H1 (cell line): ENCODE measurements around the gene CDC42EP1. TPM values are rescaled to one million over a fixed set of nuclear protein-coding genes. Genes with fewer than 3 reads are reported as not detected.
A peak's percentile ranks its signal among the peaks of the same experiment; 100 is the strongest.

Source experiments
- CTCF ChIA-PET: fragments of 300-600 bp; sonication (Branson Sonifier 250); formaldehyde crosslinking; loops from one replicate; lab custom pipeline; 2021; ENCODE audit not compliant: partially characterized antibody; lab: Charles Lee
- POLR2A ChIA-PET: fragments of 300-600 bp; sonication (Branson Sonifier 250); formaldehyde crosslinking; loops from one replicate; lab custom pipeline; 2021; ENCODE audit warnings: inconsistent platforms; ENCODE audit not compliant: partially characterized antibody; lab: Charles Lee
- DNase-seq, 2 experiments: peaks; one replicate each; pipeline versions ENCODE4 v3.0.0 to v3.0.0-alpha.2; 2010 to 2022; ENCODE audit warnings: low spot score in 2 of 2, low read depth in 1 of 2, mixed read lengths in 1 of 2
- FAIRE-seq: peaks from 2 replicates; lab custom pipeline; 2011; peaks lifted over from hg19 to GRCh38; lab: Jason Lieb, UNC
- H2AFZ ChIP-seq: 2 replicates; pipeline ENCODE4 v1.8.1; 2012; ENCODE audit warnings: low read length, inconsistent platforms
- H2AK5ac ChIP-seq: 2 replicates; pipeline ENCODE4 v1.6.1; 2013; ENCODE audit warnings: low read depth, low read length
- H2BK120ac ChIP-seq: replicated peaks from 2 replicates; pipeline ENCODE3; 2013; ENCODE audit warnings: low read depth, low read length, inconsistent platforms
- H2BK12ac ChIP-seq: 2 replicates; pipeline ENCODE4 v1.6.1; 2013; ENCODE audit warnings: low read depth, low read length
- H2BK15ac ChIP-seq: 2 replicates; pipeline ENCODE4 v1.6.1; 2013; ENCODE audit warnings: low read length
- H2BK20ac ChIP-seq: 2 replicates; pipeline ENCODE4 v1.6.1; 2013; ENCODE audit warnings: low read length
- H2BK5ac ChIP-seq: 2 replicates; pipeline ENCODE4 v1.6.1; 2013; ENCODE audit warnings: low read depth, low read length
- H3K14ac ChIP-seq: 2 replicates; pipeline ENCODE4 v1.6.1; 2013; ENCODE audit warnings: inconsistent platforms; ENCODE audit not compliant: insufficient read length
- H3K18ac ChIP-seq: 2 replicates; pipeline ENCODE4 v1.6.1; 2013; ENCODE audit warnings: low read length; ENCODE audit errors: extremely low read depth
- H3K23ac ChIP-seq: 2 replicates; pipeline ENCODE4 v1.6.1; 2013; ENCODE audit warnings: inconsistent platforms; ENCODE audit not compliant: insufficient read length
- H3K23me2 ChIP-seq: 2 replicates; pipeline ENCODE4 v1.6.1; 2013; ENCODE audit warnings: low read depth, low read length
- H3K27ac ChIP-seq: 2 replicates; pipeline ENCODE4 v1.6.1; 2011; ENCODE audit warnings: low read depth, low read length, inconsistent platforms
- H3K27me3 ChIP-seq, 4 experiments: replicated peaks in 1 of 4; 1 replicate in 1 of 4; 2 replicates in 3 of 4; pipeline versions ENCODE4 v1.6.1 to v1.8.1; 2011 to 2013; ENCODE audit warnings: low read length in 3 of 4, mild to moderate bottlenecking in 3 of 4, inconsistent platforms in 2 of 4, mixed read lengths in 2 of 4, moderate library complexity in 1 of 4; ENCODE audit not compliant: control insufficient read depth in 3 of 4, insufficient read depth in 3 of 4; ENCODE audit errors: extremely low read depth in 1 of 4
- H3K36me3 ChIP-seq, 4 experiments: 2 replicates each; pipeline versions ENCODE4 v1.6.1 to v1.8.1; 2011 to 2013; ENCODE audit warnings: mild to moderate bottlenecking in 4 of 4, low read length in 3 of 4, moderate library complexity in 2 of 4, control low read depth in 1 of 4, inconsistent platforms in 1 of 4; ENCODE audit not compliant: insufficient read depth in 4 of 4, control insufficient read depth in 2 of 4
- H3K4ac ChIP-seq: replicated peaks from 2 replicates; pipeline ENCODE3; 2013; ENCODE audit warnings: low read length, low read depth, mixed read lengths, inconsistent platforms; ENCODE audit not compliant: insufficient read length
- H3K4me1 ChIP-seq, 4 experiments: replicated peaks in 1 of 4; 1 replicate in 1 of 4; 2 replicates in 3 of 4; pipeline versions ENCODE4 v1.6.1 to v1.8.1; 2011 to 2013; ENCODE audit warnings: low read length in 3 of 4, inconsistent platforms in 2 of 4, mixed read lengths in 1 of 4; ENCODE audit not compliant: insufficient read depth in 4 of 4, control insufficient read depth in 3 of 4
- H3K4me2 ChIP-seq, 2 experiments: 2 replicates each; pipeline versions ENCODE4 v1.6.1 to v1.8.1; 2011 to 2013; ENCODE audit warnings: low read depth in 2 of 2, low read length in 2 of 2, control low read depth in 1 of 2, inconsistent platforms in 1 of 2, mild to moderate bottlenecking in 1 of 2; ENCODE audit not compliant: insufficient read depth in 1 of 2
- H3K4me3 ChIP-seq, 4 experiments: fragments of 200-600, 300-600 bp in 1 of 4; sonication (generic), shearing (Covaris generic), sonication (Bioruptor Twin) in 1 of 4; 2 replicates each; pipeline versions ENCODE4 v1.5.1 to v1.8.1; 2011 to 2016; ENCODE audit warnings: low read length in 4 of 4, low read depth in 3 of 4, control low read depth in 2 of 4, inconsistent platforms in 2 of 4, mild to moderate bottlenecking in 2 of 4, mixed read lengths in 1 of 4, moderate library complexity in 1 of 4; ENCODE audit not compliant: insufficient read depth in 2 of 4; ENCODE audit errors: extremely low read depth in 1 of 4
- H3K56ac ChIP-seq: replicated peaks from 2 replicates; pipeline ENCODE3; 2013; ENCODE audit warnings: low read depth, mild to moderate bottlenecking, mixed read lengths, low read length, inconsistent platforms; ENCODE audit not compliant: insufficient read length
- H3K79me1 ChIP-seq: 2 replicates; pipeline ENCODE4 v1.6.1; 2013; ENCODE audit warnings: low read depth, low read length, control low read depth
- H3K79me2 ChIP-seq, 2 experiments: 2 replicates each; pipeline versions ENCODE4 v1.6.1 to v1.8.1; 2012 to 2013; ENCODE audit warnings: low read length in 2 of 2, mild to moderate bottlenecking in 2 of 2, inconsistent platforms in 1 of 2; ENCODE audit not compliant: insufficient read depth in 2 of 2, control insufficient read depth in 1 of 2
- H3K9ac ChIP-seq, 4 experiments: replicated peaks in 1 of 4; 1 replicate in 1 of 4; 2 replicates in 3 of 4; pipeline versions ENCODE4 v1.6.1 to v1.8.1; 2011 to 2013; ENCODE audit warnings: low read depth in 3 of 4, low read length in 3 of 4, control low read depth in 2 of 4, mild to moderate bottlenecking in 2 of 4, moderate library complexity in 2 of 4, inconsistent platforms in 1 of 4; ENCODE audit errors: extremely low read depth in 1 of 4
- H3K9me3 ChIP-seq, 2 experiments: 2 replicates each; pipeline versions ENCODE4 v1.6.1 to v1.8.1; 2012 to 2013; ENCODE audit warnings: mild to moderate bottlenecking in 2 of 2, moderate library complexity in 2 of 2, control low read depth in 1 of 2, inconsistent platforms in 1 of 2, low read depth in 1 of 2, low read length in 1 of 2, mixed read lengths in 1 of 2; ENCODE audit not compliant: insufficient read depth in 2 of 2
- H4K20me1 ChIP-seq, 2 experiments: replicated peaks in 1 of 2; 2 replicates each; pipeline versions ENCODE3 to v1.8.1; 2011 to 2013; ENCODE audit warnings: inconsistent platforms in 2 of 2, low read length in 2 of 2, mild to moderate bottlenecking in 1 of 2; ENCODE audit not compliant: insufficient read depth in 2 of 2, control insufficient read depth in 1 of 2
- H4K5ac ChIP-seq: 2 replicates; pipeline ENCODE4 v1.6.1; 2013; ENCODE audit warnings: low read length, low read depth, mixed read lengths, inconsistent platforms; ENCODE audit not compliant: insufficient read length
- H4K8ac ChIP-seq: 2 replicates; pipeline ENCODE4 v1.8.0; 2013; ENCODE audit warnings: mild to moderate bottlenecking, moderate library complexity, low read length, inconsistent platforms; ENCODE audit not compliant: insufficient read depth; ENCODE audit errors: extremely low read depth
- H4K91ac ChIP-seq: replicated peaks from 2 replicates; pipeline ENCODE3; 2013; ENCODE audit warnings: low read length, mixed read lengths, inconsistent platforms; ENCODE audit not compliant: insufficient read length
- CEBPB ChIP-seq: IDR thresholded peaks from 2 replicates; pipeline ENCODE4 v1.6.1; 2012; ENCODE audit warnings: low read depth, low read length
- CTBP2 ChIP-seq: IDR thresholded peaks from 2 replicates; pipeline ENCODE4 v1.7.0; 2011; ENCODE audit warnings: borderline replicate concordance, mild to moderate bottlenecking, moderate library complexity, mixed read lengths, low read length; ENCODE audit not compliant: insufficient read depth, insufficient read length
- GTF2F1 ChIP-seq: IDR thresholded peaks from 2 replicates; pipeline ENCODE4 v1.6.1; 2012; ENCODE audit warnings: low read depth, low read length, improper control_type of control experiment, borderline replicate concordance
- HDAC6 ChIP-seq: IDR thresholded peaks from one replicate; pipeline ENCODE4 v1.7.1; 2012; ENCODE audit warnings: low read depth, mild to moderate bottlenecking, inconsistent platforms, low read length, moderate library complexity
- JUND ChIP-seq: IDR thresholded peaks from 2 replicates; pipeline ENCODE4 v1.6.1; 2011; ENCODE audit warnings: mild to moderate bottlenecking, improper control_type of control experiment, low read length
- KDM1A ChIP-seq: fragments of 200-600, 300-600 bp; sonication (generic); IDR thresholded peaks from 2 replicates; pipeline ENCODE4 v1.7.1; 2016; ENCODE audit warnings: mild to moderate bottlenecking, low read length, borderline replicate concordance
- RAD21 ChIP-seq, 2 experiments: IDR thresholded peaks in 1 of 2; conservative IDR thresholded peaks in 1 of 2; 2 replicates each; pipeline ENCODE4 v1.6.1; 2011; ENCODE audit warnings: low read depth in 2 of 2, low read length in 2 of 2, improper control_type of control experiment in 1 of 2, inconsistent platforms in 1 of 2, mild to moderate bottlenecking in 1 of 2, moderate library complexity in 1 of 2
- WGBS, 2 experiments: shearing (Covaris generic) in 1 of 2; methylation state at CpG; one replicate each; pipeline versions ENCODE4 v1.1.6 to v1.1.7; 2013 to 2015; ENCODE audit warnings: low lambda C conversion rate in 2 of 2, mixed read lengths in 2 of 2, inconsistent platforms in 1 of 2, low coverage in 1 of 2, missing lambda C conversion rate in 1 of 2; ENCODE audit not compliant: insufficient replicate concordance in 2 of 2, insufficient coverage in 1 of 2, insufficient read length in 1 of 2; ENCODE audit errors: extremely low coverage in 1 of 2, missing lambda C conversion rate in 1 of 2; 5-methylcytosine and 5-hydroxymethylcytosine counted together
- polyA plus RNA-seq, 7 experiments: library from polyadenylated mRNA; depleted of rRNA in 3 of 7; stranded (reverse) in 5 of 7; unstranded in 2 of 7; fragments of >200 nt in 5 of 7; fragments of 200-250 nt in 2 of 7; gene quantifications; 1 replicate in 5 of 7; 2 replicates in 1 of 7; 4 replicates in 1 of 7; pipeline versions ENCODE4 v1.2.1 to v1.2.3, GENCODE V29; 2011 to 2013; ENCODE audit warnings: missing spikeins in 2 of 7, mixed read lengths in 2 of 7
- total RNA-seq: library from RNA; stranded (reverse); fragmentation: NEBNext Ultra II Directional; extraction: Animal tissue kit (Norgen Biotek cat#: 25700); gene quantifications from 2 replicates; pipeline ENCODE4 v1.2.1, GENCODE V29; 2021
- TF ChIP-seq, protein P1 (sequence below): IDR thresholded peaks from 2 replicates; pipeline ENCODE4 v1.6.1; 2011; ENCODE audit warnings: low read length, improper control_type of control experiment

CDC42EP1 gene
- total and polyA plus RNA-seq, 2 of the 8 experiments (the other 6 are each of a cell fraction or from before 2014, with no cell fraction given) = 8.3 to 11.2 TPM

DNA sequence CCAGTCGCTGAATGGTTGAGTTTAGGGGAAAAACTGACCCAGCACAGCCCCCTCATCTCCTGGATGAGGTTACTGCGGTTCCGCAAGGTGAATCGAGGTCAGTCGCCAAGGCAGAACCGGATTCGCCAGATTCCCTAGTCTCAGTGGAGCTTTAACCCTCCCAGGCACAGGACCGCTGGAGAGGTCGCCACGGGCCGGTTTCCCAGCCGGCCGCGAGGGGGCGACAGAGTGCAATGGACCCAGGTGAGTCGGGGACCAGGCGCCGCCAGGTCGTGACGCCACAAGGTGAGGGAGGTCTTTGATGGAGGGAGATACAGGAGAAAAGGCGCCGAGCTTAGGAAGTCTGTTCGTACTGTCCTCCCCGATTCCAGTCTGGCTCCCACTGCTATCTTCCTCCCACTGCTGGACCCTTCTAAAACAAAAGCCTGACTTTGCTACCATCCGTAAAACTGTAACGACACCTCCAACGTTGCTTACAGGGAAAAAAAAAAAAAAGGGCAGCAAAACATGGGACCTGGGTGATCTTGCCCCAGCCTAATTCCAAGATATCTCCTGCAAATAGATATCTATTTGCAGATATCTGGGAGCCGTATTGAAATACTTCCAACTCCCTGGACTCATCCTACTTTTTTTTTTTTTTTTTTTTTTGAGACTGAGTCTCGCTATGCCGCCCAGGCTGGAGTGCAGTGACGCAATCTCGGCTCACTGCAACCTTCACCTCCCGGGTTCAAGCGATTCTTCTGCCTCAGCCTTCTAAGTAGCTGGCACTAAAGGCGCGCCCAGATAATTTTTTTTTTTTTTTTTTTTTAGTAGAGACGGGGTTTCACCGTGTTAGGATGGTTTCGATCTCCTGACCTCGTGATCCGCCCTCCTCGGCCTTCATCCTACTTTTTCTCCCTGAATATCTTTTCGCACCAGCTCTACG is 47.0 kb downstream of the CDC42EP1 start:
- Histone ChIP-seq H4K5ac (peak overlapping the region; percentile 60), H2BK20ac (no peak overlapping the region), H3K79me2 (peaks cover 0 to 11% of the 10 kb centered on the region in 2 experiments; a peak in 1 of 4 replicates), H3K4me1 (peaks cover 0 to 8% (median 6%) of the 10 kb centered on the region in 4 experiments; a peak in 6 of 7 replicates), H3K79me1 (0 out of 2 replicates have a peak, but pooled peaks cover 7% of the 10 kb centered on the region), H3K4me3 (peak overlapping the region; percentile 49 to 78 (median 68)), H3K9me3 (no peaks in the 10 kb centered on the region), H3K18ac (peak overlapping the region; percentile 86; the same call in 1 of the 2 replicates), H3K27ac (peak overlapping the region; percentile 42; the same call in 1 of the 2 replicates), H2BK120ac (no peak overlapping the region), H3K4ac (no peak overlapping the region), H4K91ac (no peak overlapping the region), H3K27me3 (no peaks in the 10 kb centered on the region), H3K23ac (no peak overlapping the region), H3K14ac (no peak overlapping the region), H2AFZ (no peak overlapping the region; the same call in 1 of the 2 replicates), H3K9ac (peak overlapping the region; percentile 36 to 71 (median 62); a peak in 5 of 7 replicates), H3K23me2 (peaks cover 13% of the 10 kb centered on the region), H2AK5ac (no peak overlapping the region), H2BK12ac (no peak overlapping the region; the same call in 1 of the 2 replicates), H4K20me1 (no peaks in the 10 kb centered on the region), H2BK5ac (peak overlapping the region; percentile 100; the same call in 1 of the 2 replicates), H2BK15ac (0 out of 2 replicates have a peak overlapping the region, but pooled peaks have one; percentile 50), H3K36me3 (no peaks in the 10 kb centered on the region; a peak in 1 of 8 replicates), H3K56ac (no peak overlapping the region), H4K8ac (no peak overlapping the region), H3K4me2 (peak overlapping the region; percentile 54 to 68)
- ChIA-PET POLR2A (interaction anchor here (0.6 to 7.8 kb wide), 30 partner anchors 9 to 1830 kb away, joined by 3 to 63 read pairs (median 4); partner anchors contain the start of gene TRIOBP), CTCF (interaction anchor here (0.6 to 4.5 kb wide), 41 partner anchors 8 to 1310 kb away, joined by 3 to 35 read pairs (median 4); partner anchors contain the start of genes PDXP and SH3BP1)
- 3% methylated on average over 26 of the region's 44 CpGs; no CpG with 5 or more reads in 1 of the 2 experiments for WGBS, 2 experiments
- peak; percentile 75 for FAIRE-seq
- DNase-seq = peak; percentile 92 to 100
- TF ChIP-seq, protein P1, sequence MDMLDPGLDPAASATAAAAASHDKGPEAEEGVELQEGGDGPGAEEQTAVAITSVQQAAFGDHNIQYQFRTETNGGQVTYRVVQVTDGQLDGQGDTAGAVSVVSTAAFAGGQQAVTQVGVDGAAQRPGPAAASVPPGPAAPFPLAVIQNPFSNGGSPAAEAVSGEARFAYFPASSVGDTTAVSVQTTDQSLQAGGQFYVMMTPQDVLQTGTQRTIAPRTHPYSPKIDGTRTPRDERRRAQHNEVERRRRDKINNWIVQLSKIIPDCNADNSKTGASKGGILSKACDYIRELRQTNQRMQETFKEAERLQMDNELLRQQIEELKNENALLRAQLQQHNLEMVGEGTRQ = no peak
- TF ChIP-seq KDM1A (no peak), GTF2F1 (no peak), RAD21 (IDR thresholded peaks at IDR 0.05 in 1 of 2, conservative IDR thresholded peaks at IDR 0.05 in 1 of 2; ENCODE audit: low read depth in 2 of 2, low read length in 2 of 2) (peak; percentile 57 to 67), JUND (peak; percentile 68; the same call in 1 of the 2 replicates), CTBP2 (no peak), CEBPB (peak; percentile 82), HDAC6 (no peak)
